Muscle of leg (tissue), 11 donors: ENCODE data around the gene PSME1. TPM values are rescaled to one million over a fixed set of nuclear protein-coding genes. Genes with fewer than 3 reads are reported as not detected.

Experiments
- DNase-seq: peaks from one replicate; pipeline ENCODE4 v3.0.0; 2013
- H3K27ac ChIP-seq: one replicate; pipeline ENCODE4 v1.5.1; 2013; ENCODE audit warnings: mild to moderate bottlenecking, low read length, control low read depth
- H3K27me3 ChIP-seq: one replicate; pipeline ENCODE4 v1.6.1; 2013; ENCODE audit warnings: low read length; ENCODE audit not compliant: control insufficient read depth, insufficient read depth
- H3K36me3 ChIP-seq: one replicate; pipeline ENCODE4 v1.6.1; 2013; ENCODE audit warnings: low read length; ENCODE audit not compliant: control insufficient read depth, insufficient read depth
- H3K4me1 ChIP-seq: one replicate; pipeline ENCODE4 v1.6.1; 2013; ENCODE audit warnings: low read length; ENCODE audit not compliant: control insufficient read depth, insufficient read depth
- H3K4me3 ChIP-seq: one replicate; pipeline ENCODE4 v1.5.1; 2013; ENCODE audit warnings: low read length, control low read depth
- H3K9me3 ChIP-seq: replicated peaks from 2 replicates; pipeline ENCODE4 v1.6.1; 2013; ENCODE audit warnings: low read depth, low read length; ENCODE audit not compliant: control insufficient read depth
- WGBS: methylation state at CpG from one replicate; pipeline ENCODE4 v1.1.5; 2013; ENCODE audit warnings: missing lambda C conversion rate; ENCODE audit not compliant: insufficient coverage; 5-methylcytosine and 5-hydroxymethylcytosine counted together
- polyA plus RNA-seq, 8 donors: library from polyadenylated mRNA; unstranded; fragments of 120-200 nt; gene quantifications; one replicate each; pipeline versions ENCODE4 v1.2.1 to v1.2.3, GENCODE V29; 2013; ENCODE audit warnings: inconsistent platforms in 1 of 8, low replicate concordance in 1 of 8; ENCODE audit not compliant: insufficient read length in 8 of 8, insufficient read depth in 1 of 8
- total RNA-seq: library from RNA; stranded (reverse); fragments of 120-200 nt; gene quantifications from one replicate; pipeline ENCODE4 v1.2.4, GENCODE V29; 2013

Gene PSME1
- total and polyA plus RNA-seq, 9 donors: 103 to 130 (median 116) TPM

DNA sequence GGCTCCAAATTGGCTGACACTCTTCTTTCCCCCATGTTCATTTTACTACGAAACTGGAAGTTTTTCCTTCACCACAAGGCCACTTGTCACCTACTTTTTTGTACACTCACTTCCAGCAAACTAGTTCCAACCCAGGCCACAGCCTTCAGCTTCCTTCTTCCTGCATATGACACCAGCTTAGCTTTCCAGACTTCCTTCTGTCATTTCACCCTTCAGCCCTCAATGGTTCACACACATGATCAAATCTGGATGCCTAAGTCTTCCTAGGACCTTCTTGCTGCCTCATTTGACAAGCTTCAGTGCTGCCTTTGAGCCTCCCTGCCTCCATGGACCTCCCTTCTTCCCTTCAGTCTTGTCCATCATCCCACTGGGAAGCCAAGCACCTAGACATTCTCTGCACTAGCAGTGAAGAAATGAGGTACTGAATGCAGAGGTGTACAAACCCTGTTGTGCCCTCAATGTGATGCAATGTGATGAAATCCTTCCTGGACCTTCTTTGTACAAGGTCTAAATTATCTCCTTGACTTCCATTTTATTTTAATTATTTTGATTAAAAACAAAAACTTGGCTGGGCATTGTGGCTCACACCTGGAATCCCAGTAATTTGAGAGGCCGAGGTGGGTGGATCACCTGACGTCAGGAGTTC is 31.6 kb downstream of the PSME1 start:
- Histone ChIP-seq H3K27me3 (no peaks in the 10 kb centered on the region), H3K27ac (no peak overlapping the region), H3K9me3 (no peaks in the 10 kb centered on the region), H3K4me1 (peaks cover 33% of the 10 kb centered on the region), H3K4me3 (no peak overlapping the region), H3K36me3 (peaks cover 67% of the 10 kb centered on the region)
- DNase-seq: peak; percentile 43
- WGBS: 87% methylated on average over 3 of the region's 3 CpGs

DNA sequence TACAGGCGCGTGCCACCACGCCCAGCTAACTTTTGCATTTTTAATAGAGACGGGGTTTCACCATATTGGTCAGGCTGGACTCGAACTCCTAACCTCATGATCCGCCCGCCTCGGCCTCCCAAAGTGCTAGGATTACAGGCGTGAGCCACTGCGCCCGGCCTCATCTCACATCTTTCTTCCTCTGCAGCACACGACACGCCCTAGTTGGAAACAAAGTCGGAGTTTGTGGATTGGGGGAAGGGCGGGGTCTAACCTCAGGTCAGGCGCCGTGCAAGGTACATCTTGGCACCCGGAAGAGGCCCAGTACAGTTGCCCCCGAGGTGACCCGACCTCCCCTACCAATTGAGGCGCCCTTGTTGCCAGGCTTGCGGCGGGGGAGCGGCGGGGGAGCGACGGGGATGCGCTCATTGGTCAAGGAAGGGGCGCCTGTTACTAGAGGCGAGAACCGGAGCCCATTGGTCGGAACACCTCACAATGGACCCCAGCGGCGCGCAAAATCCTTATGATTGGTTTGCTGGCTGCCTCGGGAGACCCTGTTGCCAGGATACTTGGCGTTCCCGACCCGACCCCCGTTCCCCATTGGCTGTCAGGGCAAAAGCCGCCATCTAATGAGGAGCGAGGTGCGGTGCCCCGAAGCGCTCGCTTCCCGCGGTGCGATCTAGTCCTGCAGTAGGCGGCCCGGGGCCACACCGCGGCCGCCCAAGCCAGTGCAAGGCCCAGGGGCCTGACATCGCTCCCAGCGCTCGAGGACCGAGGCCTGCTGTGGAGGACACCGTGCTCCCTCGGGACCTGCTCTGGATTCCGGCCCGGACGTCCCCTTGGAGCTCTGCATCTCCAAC is 35.6 kb downstream of the PSME1 start, which contains the start of gene REC8:
Gene REC8, plus strand, starts transcription at position 659 of the 839 bp plus-strand sequence. CDS start 473 bp downstream, outside the sequence.
- Histone ChIP-seq H3K27ac (no peak within 1 kb of the TSS), H3K9me3 (no peaks in the 10 kb centered on the region), H3K4me1 (peaks cover 16% of the 10 kb centered on the region), H3K36me3 (peaks cover 43% of the 10 kb centered on the region), H3K4me3 (peak within 1 kb of the TSS; percentile 37), H3K27me3 (no peaks in the 10 kb centered on the region)
- 6% methylated on average over 53 of the region's 63 CpGs for WGBS
- peak; percentile 93 for DNase-seq

DNA sequence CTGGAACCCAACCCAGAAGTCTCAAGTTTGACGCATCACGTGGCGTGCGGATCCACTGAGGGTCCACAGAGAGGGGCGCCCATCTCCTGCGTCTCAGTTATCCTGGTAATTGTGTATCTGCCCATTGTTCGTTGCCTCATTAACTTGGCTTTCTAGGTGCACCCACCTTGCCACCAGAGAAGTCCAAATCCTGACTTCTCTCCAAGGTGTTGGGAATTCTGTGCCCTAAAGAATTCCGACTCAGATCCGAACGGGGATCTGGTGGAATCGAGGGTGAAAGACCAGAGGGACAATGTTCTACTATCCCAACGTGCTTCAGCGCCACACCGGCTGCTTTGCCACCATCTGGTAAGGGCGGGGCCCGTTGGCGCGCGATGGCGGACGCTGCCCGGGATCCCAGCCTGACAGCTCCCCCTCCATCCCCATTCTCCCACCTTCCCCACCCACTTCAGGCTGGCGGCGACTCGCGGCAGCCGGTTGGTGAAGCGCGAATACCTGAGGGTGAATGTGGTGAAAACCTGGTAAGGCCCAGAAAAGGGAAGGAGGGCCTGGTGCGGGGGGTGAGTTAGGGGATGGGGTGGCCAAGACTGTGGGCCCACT is 36.4 kb downstream of the PSME1 start:
- H3K9me3 ChIP-seq: no peaks in the 10 kb centered on the region
- H3K4me1 ChIP-seq: peaks cover 16% of the 10 kb centered on the region
- DNase-seq: no peak
- WGBS: 4% methylated on average over 9 of the region's 30 CpGs
- peaks cover 44% of the 10 kb centered on the region for H3K36me3 ChIP-seq
- no peak overlapping the region for H3K27ac ChIP-seq
- peak overlapping the region; percentile 37 for H3K4me3 ChIP-seq
- no peaks in the 10 kb centered on the region for H3K27me3 ChIP-seq

DNA sequence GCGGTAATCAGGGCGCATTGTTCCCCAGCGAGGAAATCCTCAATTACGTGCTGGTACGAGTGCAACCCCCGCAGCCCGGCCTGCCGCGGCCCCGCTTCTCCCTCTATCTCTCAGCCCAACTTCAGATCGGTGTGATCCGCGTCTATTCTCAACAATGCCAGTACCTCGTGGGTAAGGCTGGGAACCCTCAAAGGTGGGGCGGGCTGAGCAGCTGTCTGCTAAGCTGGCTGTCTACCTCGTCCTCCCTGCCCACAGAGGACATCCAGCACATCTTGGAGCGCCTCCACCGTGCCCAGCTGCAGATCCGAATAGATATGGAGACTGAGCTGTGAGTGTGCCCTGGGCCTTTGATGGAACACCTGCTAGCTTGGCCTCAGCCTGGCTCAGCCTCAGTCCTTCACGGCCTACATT is 36.9 kb downstream of the PSME1 start:
- peaks cover 45% of the 10 kb centered on the region for H3K36me3 ChIP-seq
- peaks cover 16% of the 10 kb centered on the region for H3K4me1 ChIP-seq
- H3K27me3 ChIP-seq: no peaks in the 10 kb centered on the region
- no peak overlapping the region for H3K27ac ChIP-seq
- DNase-seq: no peak
- H3K9me3 ChIP-seq: no peaks in the 10 kb centered on the region
- 54% methylated on average over 19 of the region's 20 CpGs for WGBS
- no peak overlapping the region for H3K4me3 ChIP-seq

DNA sequence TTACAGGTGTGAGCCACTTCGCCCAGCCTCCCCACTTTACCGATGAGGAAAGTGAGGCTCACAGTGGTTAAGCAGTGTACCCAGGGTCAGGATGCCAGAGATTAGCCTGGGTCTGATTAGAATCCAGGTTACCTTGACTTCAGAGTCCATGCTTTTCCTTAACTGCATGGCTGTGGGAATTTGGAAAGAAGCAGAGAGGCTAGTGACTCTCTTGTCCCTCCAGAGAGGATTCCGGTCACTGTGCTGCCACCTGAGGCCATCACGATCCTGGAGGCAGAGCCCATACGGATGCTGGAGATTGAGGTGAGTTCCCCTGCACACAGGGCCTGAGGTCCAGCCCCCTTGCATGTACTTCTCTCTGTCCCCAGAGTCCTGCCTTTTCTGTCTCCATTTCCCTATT is 40.6 kb downstream of the PSME1 start:
- Histone ChIP-seq H3K4me1 (peaks cover 13% of the 10 kb centered on the region), H3K4me3 (no peak overlapping the region), H3K9me3 (no peaks in the 10 kb centered on the region), H3K27me3 (no peaks in the 10 kb centered on the region), H3K36me3 (peaks cover 64% of the 10 kb centered on the region), H3K27ac (no peak overlapping the region)
- WGBS: 89% methylated on average over 4 of the region's 5 CpGs
- DNase-seq: no peak

DNA sequence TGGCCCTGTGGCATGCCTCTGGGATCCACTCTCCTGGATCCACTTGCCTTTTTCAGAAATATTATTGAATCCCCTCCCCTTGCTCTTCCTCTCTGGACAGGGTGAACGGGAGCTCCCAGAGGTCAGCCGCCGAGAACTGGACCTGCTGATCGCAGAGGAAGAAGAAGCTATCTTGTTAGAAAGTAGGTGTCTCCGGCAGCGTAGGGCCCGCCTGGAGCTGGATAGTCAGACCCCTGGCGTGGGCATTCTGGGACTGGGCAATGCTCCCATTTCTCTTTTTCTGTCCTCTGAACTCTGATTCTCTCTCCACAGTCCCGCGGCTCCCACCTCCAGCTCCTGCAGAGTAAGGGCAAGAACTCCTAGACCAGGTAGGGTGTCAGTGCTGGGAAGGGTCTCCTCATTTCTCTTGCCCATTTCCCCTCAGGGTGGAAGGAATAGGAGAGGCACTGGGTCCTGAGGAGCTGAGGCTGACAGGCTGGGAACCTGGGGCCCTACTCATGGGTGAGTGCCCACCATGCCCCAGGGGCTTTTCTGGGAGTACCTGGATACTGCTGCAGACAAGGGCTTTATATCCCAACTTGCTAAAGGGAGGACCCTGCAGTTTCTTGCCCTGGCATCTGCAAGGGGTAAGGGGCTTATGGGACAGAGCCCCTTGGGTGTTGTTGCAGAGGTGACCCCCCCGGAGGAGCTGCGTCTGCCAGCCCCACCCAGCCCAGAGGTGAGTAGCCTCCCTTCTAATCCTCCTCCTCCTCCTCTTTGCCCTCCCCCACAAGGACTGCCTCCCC is 41.2 kb downstream of the PSME1 start:
- 60% methylated on average over 1 of the region's 12 CpGs for WGBS
- Histone ChIP-seq H3K27ac (no peak overlapping the region), H3K36me3 (peaks cover 71% of the 10 kb centered on the region), H3K27me3 (no peaks in the 10 kb centered on the region), H3K4me1 (peaks cover 7% of the 10 kb centered on the region), H3K4me3 (no peak overlapping the region), H3K9me3 (no peaks in the 10 kb centered on the region)
- DNase-seq: no peak

DNA sequence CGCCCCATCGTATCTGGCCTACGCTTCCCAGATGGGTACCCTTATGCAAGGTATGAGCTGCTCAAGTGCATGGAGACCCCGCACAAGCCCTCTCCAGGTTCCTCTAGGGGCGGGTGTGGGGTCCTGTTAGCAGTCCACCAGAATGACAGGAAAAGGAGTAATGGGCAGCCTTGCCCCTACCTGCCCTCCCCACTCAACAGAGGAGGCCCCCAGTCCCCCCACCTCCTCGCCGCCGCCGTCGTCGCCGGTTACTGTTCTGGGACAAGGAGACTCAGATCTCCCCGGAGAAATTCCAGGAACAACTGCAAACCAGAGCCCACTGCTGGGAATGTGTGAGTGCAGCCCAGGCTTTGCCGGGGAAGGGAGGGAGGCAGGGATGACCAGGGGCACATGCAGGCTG is 41.9 kb downstream of the PSME1 start:
- 87% methylated on average over 7 of the region's 14 CpGs for WGBS
- Histone ChIP-seq H3K9me3 (no peaks in the 10 kb centered on the region), H3K27ac (no peak overlapping the region), H3K36me3 (peaks cover 77% of the 10 kb centered on the region), H3K4me1 (peaks cover 1% of the 10 kb centered on the region), H3K27me3 (no peaks in the 10 kb centered on the region), H3K4me3 (no peak overlapping the region)
- DNase-seq: no peak

DNA sequence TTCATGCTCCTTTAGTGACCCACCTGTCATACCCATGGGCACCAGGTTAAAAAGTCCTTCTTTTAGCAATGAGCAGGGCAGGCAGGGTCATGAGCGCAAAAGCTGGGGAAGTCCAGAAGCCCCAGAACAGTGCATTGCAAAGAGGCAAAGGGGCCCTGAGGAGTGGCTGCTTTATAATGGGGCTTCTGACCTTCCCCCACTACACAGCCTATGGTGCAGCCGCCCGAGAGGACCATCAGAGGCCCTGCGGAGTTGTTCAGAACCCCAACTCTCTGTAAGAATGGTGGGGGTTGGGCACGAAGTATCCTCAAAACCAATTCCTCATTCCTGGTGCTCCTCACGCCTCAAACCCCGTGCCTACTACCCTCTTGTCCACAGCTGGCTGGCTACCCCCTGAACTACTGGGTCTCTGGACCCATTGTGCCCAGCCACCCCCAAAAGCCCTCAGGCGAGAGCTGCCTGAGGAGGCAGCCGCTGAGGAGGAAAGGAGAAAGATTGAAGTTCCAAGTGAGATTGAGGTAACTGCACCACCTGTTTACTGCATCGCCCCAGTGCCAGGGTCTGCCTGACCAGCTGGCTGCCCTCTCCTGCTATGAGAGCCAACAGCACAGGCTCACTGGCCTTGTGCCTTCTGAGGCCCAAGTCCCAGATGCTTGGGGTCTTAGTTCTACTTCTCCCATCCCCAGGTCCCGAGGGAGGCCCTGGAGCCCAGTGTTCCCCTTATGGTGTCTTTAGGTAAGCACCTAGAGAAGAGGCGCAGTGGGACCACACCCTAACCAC is 42.6 kb downstream of the PSME1 start:
- Histone ChIP-seq H3K4me1 (no peaks in the 10 kb centered on the region), H3K36me3 (peaks cover 81% of the 10 kb centered on the region), H3K9me3 (no peaks in the 10 kb centered on the region), H3K27me3 (no peaks in the 10 kb centered on the region), H3K27ac (no peak overlapping the region), H3K4me3 (no peak overlapping the region)
- 94% methylated on average over 5 of the region's 12 CpGs for WGBS
- DNase-seq: no peak

DNA sequence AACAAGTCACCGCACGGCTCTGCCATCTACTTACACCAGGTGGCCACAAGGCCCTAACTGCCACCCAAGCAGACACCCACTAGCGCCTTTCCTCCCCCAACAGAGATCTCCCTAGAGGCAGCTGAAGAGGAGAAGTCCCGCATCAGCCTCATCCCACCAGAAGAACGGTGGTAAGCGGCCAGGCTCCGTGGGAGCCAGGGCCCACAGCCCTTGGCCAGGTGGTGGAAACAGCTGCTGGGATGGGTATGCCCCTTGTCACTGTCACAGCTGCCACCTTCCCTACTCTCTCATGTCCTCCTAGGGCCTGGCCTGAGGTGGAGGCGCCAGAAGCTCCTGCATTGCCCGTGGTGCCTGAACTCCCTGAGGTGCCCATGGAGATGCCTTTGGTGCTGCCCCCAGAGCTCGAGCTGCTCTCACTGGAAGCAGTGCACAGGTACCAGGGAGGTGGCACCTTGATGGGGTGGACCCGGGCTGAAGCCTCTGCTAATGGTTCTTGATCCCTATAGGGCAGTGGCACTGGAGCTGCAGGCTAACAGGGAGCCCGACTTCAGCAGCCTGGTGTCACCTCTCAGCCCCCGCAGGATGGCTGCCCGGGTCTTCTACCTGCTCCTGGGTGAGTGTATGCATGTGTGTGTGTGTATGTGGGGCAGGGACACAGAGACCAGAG is 43.4 kb downstream of the PSME1 start:
- H3K4me3 ChIP-seq: no peak overlapping the region
- no peak for DNase-seq
- no peaks in the 10 kb centered on the region for H3K27me3 ChIP-seq
- 84% methylated on average over 6 of the region's 14 CpGs for WGBS
- no peaks in the 10 kb centered on the region for H3K4me1 ChIP-seq
- H3K27ac ChIP-seq: peak overlapping the region; percentile 59
- H3K36me3 ChIP-seq: peaks cover 89% of the 10 kb centered on the region
- no peaks in the 10 kb centered on the region for H3K9me3 ChIP-seq
